AG04450 (cell line): ENCODE data around the gene BANP. TPM values are rescaled to one million over a fixed set of nuclear protein-coding genes. Genes with fewer than 3 reads are reported as not detected.
"Not testable (repeated sequence)": the region's sequence is repeated elsewhere in the genome, so short reads cannot be mapped to it uniquely, and the experiment has no call there.

Experiments used
- CTCF ChIA-PET: fragments of 300-600, 350-600 bp; formaldehyde crosslinking; extraction: SDS; loops from one replicate; lab custom pipeline; 2022; ENCODE audit warnings: antibody characterized with exemption, inconsistent platforms; lab: Charles Lee
- POLR2A ChIA-PET: fragments of 350-600 bp; formaldehyde crosslinking; extraction: SDS; loops from one replicate; lab custom pipeline; 2021; ENCODE audit warnings: antibody characterized with exemption, inconsistent platforms; lab: Yijun Ruan, JAX
- DNase-seq: peaks from one replicate; pipeline ENCODE4 v3.0.0-alpha.2; 2011; ENCODE audit warnings: low read depth, low spot score
- H3K27ac ChIP-seq: one replicate; pipeline ENCODE4 v1.5.1; 2012; ENCODE audit warnings: low read depth, low read length, control low read depth
- H3K27me3 ChIP-seq: one replicate; pipeline ENCODE4 v1.6.0; 2012; ENCODE audit warnings: low read length; ENCODE audit not compliant: control insufficient read depth, insufficient read depth
- H3K4me3 ChIP-seq: 2 replicates; pipeline ENCODE4 v1.5.1; 2011; ENCODE audit warnings: mild to moderate bottlenecking, low read depth, low read length, control low read depth
- H3K9me3 ChIP-seq: 2 replicates; pipeline ENCODE4 v1.5.1; 2012; ENCODE audit warnings: low read length; ENCODE audit not compliant: control insufficient read depth, insufficient read depth
- CTCF ChIP-seq: IDR thresholded peaks from 2 replicates; pipeline ENCODE4 v1.5.1; 2011; ENCODE audit warnings: low read depth, low read length, control low read depth, inconsistent platforms
- polyA plus RNA-seq: library from polyadenylated mRNA; depleted of rRNA; stranded (reverse); fragments of >200 nt; gene quantifications from 2 replicates; pipeline ENCODE4 v1.2.3, GENCODE V29; 2011

BANP gene
- polyA plus RNA-seq, 1 experiment = 18.6 TPM

GRCh38 chr16:88111976-88112375 lies 160.7 kb downstream of the BANP start:
- H3K27me3 ChIP-seq, H3K27ac ChIP-seq, DNase-seq, CTCF ChIA-PET, H3K4me3 ChIP-seq, H3K9me3 ChIP-seq: not testable (repeated sequence)
- POLR2A ChIA-PET = interaction anchor here (1.0 kb wide), 1 partner anchor 161 kb away, joined by 3 read pairs; the partner anchor contains the start of gene BANP

DNA sequence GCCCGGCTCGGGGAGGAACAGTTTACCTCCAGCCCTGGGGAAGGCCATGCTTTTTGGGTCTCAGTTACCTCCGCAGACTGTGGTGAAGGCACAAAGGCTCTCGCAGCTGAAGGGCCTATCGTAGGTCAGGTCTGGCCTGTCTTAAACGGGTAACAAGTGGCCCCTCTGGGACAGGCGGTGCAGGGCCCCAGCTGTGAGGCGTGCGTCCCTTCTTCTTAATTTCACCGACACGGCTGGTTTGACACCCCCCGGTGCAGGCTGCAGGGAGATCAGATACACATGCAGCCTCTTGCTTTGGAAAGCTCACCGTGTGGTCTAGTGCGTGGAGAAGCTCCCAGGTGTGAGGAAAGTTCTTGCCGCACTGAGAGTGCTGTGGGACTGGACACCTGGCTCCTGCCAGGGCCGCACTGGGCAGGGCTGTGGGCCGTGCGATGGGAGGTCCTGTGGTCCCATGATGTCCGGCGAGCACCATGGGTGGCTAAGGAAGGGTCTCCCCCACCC lies 162.4 kb downstream of the BANP start:
- ChIA-PET POLR2A (no interaction called here), CTCF (no interaction called here)
- peaks cover 3% of the 10 kb centered on the region for H3K27me3 ChIP-seq
- TF ChIP-seq CTCF = no peak
- peaks cover 4% of the 10 kb centered on the region for H3K9me3 ChIP-seq
- H3K27ac ChIP-seq = no peak overlapping the region
- H3K4me3 ChIP-seq = no peak overlapping the region
- no peak for DNase-seq

GRCh38 chr16:88114541-88115228 lies 163.5 kb downstream of the BANP start:
- H3K4me3 ChIP-seq, H3K27ac ChIP-seq, CTCF ChIA-PET, H3K27me3 ChIP-seq, DNase-seq, POLR2A ChIA-PET, H3K9me3 ChIP-seq: not testable (repeated sequence)

GRCh38 chr16:88116121-88116520 lies 164.9 kb downstream of the BANP start:
- no peak overlapping the region for H3K27ac ChIP-seq
- peaks cover 3% of the 10 kb centered on the region for H3K27me3 ChIP-seq
- no peak for TF ChIP-seq CTCF
- ChIA-PET CTCF (no interaction called here), POLR2A (no interaction called here)
- no peak for DNase-seq
- no peak overlapping the region for H3K4me3 ChIP-seq
- peaks cover 4% of the 10 kb centered on the region; the same call in 1 of the 2 replicates for H3K9me3 ChIP-seq

- H3K4me3 ChIP-seq = no peak overlapping the region
- peaks cover 4% of the 10 kb centered on the region; the same call in 1 of the 2 replicates for H3K9me3 ChIP-seq
- POLR2A ChIA-PET = no interaction called here
- no peak overlapping the region for H3K27ac ChIP-seq
- no peak for TF ChIP-seq CTCF
- CTCF ChIA-PET = interaction anchor here (0.6 to 0.7 kb wide), 2 partner anchors 16 to 721 kb away, joined by 3 read pairs; no protein-coding TSS in a partner anchor
- DNase-seq = no peak
- peaks cover 3% of the 10 kb centered on the region for H3K27me3 ChIP-seq
Measured at GRCh38 chr16:88117476-88117868, 166.2 kb downstream of the BANP start.

DNA sequence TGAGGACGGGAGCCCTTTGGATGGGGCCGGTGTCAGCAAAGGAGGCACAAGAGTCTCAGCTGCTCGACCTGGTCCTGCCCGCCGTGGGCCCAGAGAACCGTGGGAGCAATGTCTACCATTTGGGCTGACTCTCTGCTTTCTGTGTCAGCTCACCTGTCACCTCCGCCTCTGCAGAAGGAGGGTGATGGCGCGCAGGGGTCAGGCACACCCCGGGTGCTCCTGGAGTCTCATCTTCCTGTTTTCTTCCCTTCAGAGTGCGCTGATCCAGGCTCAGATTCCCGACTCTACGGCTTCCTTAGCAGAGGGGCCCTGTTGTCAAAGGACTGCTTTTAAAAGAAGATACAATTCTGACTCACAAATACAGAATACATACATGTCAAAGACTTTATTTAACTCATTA lies 167.1 kb downstream of the BANP start:
- POLR2A ChIA-PET = no interaction called here
- CTCF ChIA-PET = no interaction called here

More for the DNA sequence above, 167.1 kb downstream of the BANP start:
- no peak for TF ChIP-seq CTCF
- Histone ChIP-seq H3K9me3 (peaks cover 4% of the 10 kb centered on the region; the same call in 1 of the 2 replicates), H3K4me3 (no peak overlapping the region), H3K27me3 (peaks cover 3% of the 10 kb centered on the region), H3K27ac (peak overlapping the region; percentile 88)
- DNase-seq = no peak
